GM23338 (cell line): ENCODE data around the gene CNNM3. TPM values are rescaled to one million over a fixed set of nuclear protein-coding genes. Genes with fewer than 3 reads are reported as not detected.

Experiments used
- ATAC-seq: fragments of 200-7000 bp; cut with Tn5 transposase; 3 replicates; pipeline ENCODE4 v1.9.1; 2020
- DNase-seq: peaks from one replicate; pipeline ENCODE4 v3.0.0-alpha.2; 2015; ENCODE audit warnings: low spot score
- H2AFZ ChIP-seq: fragments of 200-600 bp; sonication (generic); 2 replicates; pipeline ENCODE4 v1.8.0; 2016; ENCODE audit warnings: antibody characterized with exemption, mild to moderate bottlenecking, moderate library complexity
- H3F3A ChIP-seq: fragments of 200-600 bp; sonication (generic); replicated peaks from 2 replicates; pipeline ENCODE4 v1.8.0; 2017; ENCODE audit warnings: antibody characterized with exemption, mixed run types, low read depth
- H3K27ac ChIP-seq: fragments of 200-600 bp; sonication (generic); 2 replicates; pipeline ENCODE4 v1.6.1; 2016; ENCODE audit warnings: low read depth
- H3K27me3 ChIP-seq: fragments of 200-600 bp; sonication (generic); 2 replicates; pipeline ENCODE4 v1.8.0; 2016; ENCODE audit warnings: mild to moderate bottlenecking, mixed run types, moderate library complexity; ENCODE audit not compliant: insufficient read depth
- H3K36me3 ChIP-seq: fragments of 200-600 bp; sonication (generic); 2 replicates; pipeline ENCODE4 v1.8.0; 2016; ENCODE audit warnings: mild to moderate bottlenecking; ENCODE audit not compliant: insufficient read depth
- H3K4me1 ChIP-seq: fragments of 200-600 bp; sonication (generic); 2 replicates; pipeline ENCODE4 v1.8.0; 2016; ENCODE audit warnings: mild to moderate bottlenecking, moderate library complexity; ENCODE audit not compliant: insufficient read depth
- H3K4me2 ChIP-seq: fragments of 200-600 bp; sonication (generic); 2 replicates; pipeline ENCODE4 v1.7.1; 2017; ENCODE audit warnings: mixed run types
- H3K4me3 ChIP-seq: fragments of 200-600 bp; sonication (generic); 2 replicates; pipeline ENCODE4 v1.6.1; 2016; ENCODE audit warnings: mixed run types
- H3K79me2 ChIP-seq: fragments of 200-600 bp; sonication (generic); replicated peaks from 2 replicates; pipeline ENCODE4 v1.8.0; 2017; ENCODE audit warnings: mild to moderate bottlenecking; ENCODE audit not compliant: insufficient read depth
- H3K9me2 ChIP-seq: fragments of 200-600 bp; sonication (generic); 2 replicates; pipeline ENCODE4 v1.8.0; 2017; ENCODE audit not compliant: insufficient read depth
- H4K20me1 ChIP-seq: fragments of 200-600 bp; sonication (generic); replicated peaks from 2 replicates; pipeline ENCODE4 v1.8.0; 2017; ENCODE audit warnings: mild to moderate bottlenecking; ENCODE audit not compliant: insufficient read depth
- H3K27ac Mint-ChIP-seq: 2 replicates; pipeline ENCODE4 v1.8.0; 2020; ENCODE audit warnings: inconsistent platforms, mild to moderate bottlenecking, moderate library complexity, mixed read lengths
- H3K27me3 Mint-ChIP-seq: 3 replicates; pipeline ENCODE4 v1.8.0; 2022; ENCODE audit warnings: low read depth, mild to moderate bottlenecking, moderate library complexity, mixed read lengths, inconsistent platforms; ENCODE audit not compliant: insufficient read depth, poor library complexity
- H3K36me3 Mint-ChIP-seq: 3 replicates; pipeline ENCODE4 v1.8.0; 2021; ENCODE audit warnings: low read depth, mild to moderate bottlenecking, inconsistent platforms, moderate library complexity, mixed read lengths
- H3K4me1 Mint-ChIP-seq: 3 replicates; pipeline ENCODE4 v1.8.0; 2020; ENCODE audit warnings: mild to moderate bottlenecking, inconsistent platforms, mixed read lengths
- H3K4me3 Mint-ChIP-seq: 3 replicates; pipeline ENCODE4 v1.8.0; 2021; ENCODE audit warnings: moderate library complexity, mild to moderate bottlenecking, inconsistent platforms, mixed read lengths
- H3K9me3 Mint-ChIP-seq: 3 replicates; pipeline ENCODE4 v1.8.0; 2020; ENCODE audit warnings: moderate library complexity, mild to moderate bottlenecking, inconsistent platforms, mixed read lengths
- CREB1 ChIP-seq: fragments of 250-450 bp; sonication (Bioruptor Pico); IDR thresholded peaks from 2 replicates; pipeline ENCODE4 v1.5.0; 2020; ENCODE audit warnings: low read depth, mild to moderate bottlenecking, moderate library complexity
- CTCF ChIP-seq, 2 experiments: fragments of 200-600 bp in 1 of 2; sonication (generic) in 1 of 2; conservative IDR thresholded peaks; 2 replicates each; pipeline versions ENCODE4 v1.5.1 to v1.6.1; 2016 to 2017; ENCODE audit warnings: antibody characterized with exemption in 2 of 2, low read depth in 2 of 2, mild to moderate bottlenecking in 2 of 2, moderate library complexity in 1 of 2
- ETS1 ChIP-seq: IDR thresholded peaks from 2 replicates; pipeline ENCODE4 v1.6.1; 2016; ENCODE audit warnings: antibody characterized with exemption
- EZH2 ChIP-seq: fragments of 200-600 bp; sonication (generic); IDR thresholded peaks from one replicate; pipeline ENCODE4 v1.8.0; 2017; ENCODE audit warnings: antibody characterized with exemption, mild to moderate bottlenecking, low read depth; ENCODE audit not compliant: unreplicated experiment
- EZH2phosphoT487 ChIP-seq: fragments of 200-600 bp; sonication (generic); IDR thresholded peaks from one replicate; pipeline ENCODE4 v1.8.1; 2018; ENCODE audit warnings: antibody characterized with exemption; ENCODE audit not compliant: unreplicated experiment
- JUNB ChIP-seq: IDR thresholded peaks from one replicate; pipeline ENCODE4 v1.6.1; 2016; ENCODE audit warnings: antibody characterized with exemption; ENCODE audit not compliant: unreplicated experiment
- POLR2AphosphoS5 ChIP-seq: IDR thresholded peaks from 2 replicates; pipeline ENCODE4 v1.6.1; 2016; ENCODE audit warnings: antibody characterized with exemption, low read depth
- STAT1 ChIP-seq: IDR thresholded peaks from one replicate; pipeline ENCODE4 v1.6.1; 2016; ENCODE audit warnings: antibody characterized with exemption; ENCODE audit not compliant: unreplicated experiment
- ZNF331 ChIP-seq: fragments of 250-450 bp; sonication (Bioruptor Pico); IDR thresholded peaks from 2 replicates; pipeline ENCODE4 v1.5.0; 2020; ENCODE audit warnings: low read depth, mild to moderate bottlenecking, moderate library complexity
- polyA plus RNA-seq: library from polyadenylated mRNA; unstranded; fragments of >200 nt; fragmentation: Nextera tagmentation; extraction: Ambion mirVana; gene quantifications from 2 replicates; pipeline ENCODE4 v1.2.1, GENCODE V29; 2016
- total RNA-seq: library from RNA; depleted of rRNA; stranded (reverse); fragments of >200 nt; shearing (Covaris generic); gene quantifications from 2 replicates; pipeline ENCODE4 v1.2.3, GENCODE V29; 2014
- TF ChIP-seq, protein P1 (sequence below): fragments of 250-450 bp; sonication (Bioruptor Pico); IDR thresholded peaks from 2 replicates; pipeline ENCODE4 v1.5.0; 2020; ENCODE audit warnings: mild to moderate bottlenecking, moderate library complexity

CNNM3 gene
- total and polyA plus RNA-seq, 2 experiments from 2014 or later: 5.3 to 25.7 TPM

GRCh38 chr2:96810783-96811192 lies 5.3 kb upstream of the CNNM3 start:
- H3K9me2 ChIP-seq: no peaks in the 10 kb centered on the region
- no peak overlapping the region for H3K27ac Mint-ChIP-seq
- peaks cover 5% of the 10 kb centered on the region for H3K4me1 ChIP-seq
- DNase-seq (no peak), ATAC-seq (no peak)
- no peaks in the 10 kb centered on the region for H4K20me1 ChIP-seq
- H3K36me3 Mint-ChIP-seq: peaks cover 11% of the 10 kb centered on the region; the same call in 2 of the 3 replicates
- H3F3A ChIP-seq: peaks cover 6% of the 10 kb centered on the region; the same call in 1 of the 2 replicates
- H3K36me3 ChIP-seq: no peaks in the 10 kb centered on the region
- H3K4me3 Mint-ChIP-seq: no peak overlapping the region
- no peaks in the 10 kb centered on the region for H3K79me2 ChIP-seq
- no peaks in the 10 kb centered on the region for H3K27me3 Mint-ChIP-seq
- H2AFZ ChIP-seq: no peak overlapping the region
- no peak for TF ChIP-seq CREB1 (CRISPR knock-in tag)
- TF ChIP-seq EZH2phosphoT487: no peak
- TF ChIP-seq POLR2AphosphoS5: no peak
- TF ChIP-seq JUNB: no peak
- no peak for TF ChIP-seq EZH2
- H3K4me1 Mint-ChIP-seq: no peaks in the 10 kb centered on the region
- H3K9me3 Mint-ChIP-seq: peaks cover 6% of the 10 kb centered on the region; the same call in 1 of the 3 replicates
- H3K27me3 ChIP-seq: no peaks in the 10 kb centered on the region
- no peak overlapping the region for H3K27ac ChIP-seq
- no peak overlapping the region for H3K4me2 ChIP-seq
- H3K4me3 ChIP-seq: no peak overlapping the region

GRCh38 chr2:96811917-96812316 lies 4.2 kb upstream of the CNNM3 start:
- Histone ChIP-seq H3K36me3 (no peaks in the 10 kb centered on the region), H3K27ac (no peak overlapping the region), H3K27me3 (no peaks in the 10 kb centered on the region), H3K4me3 (no peak overlapping the region), H3K79me2 (no peaks in the 10 kb centered on the region), H2AFZ (no peak overlapping the region), H3K4me2 (no peak overlapping the region), H3K4me1 (peaks cover 5% of the 10 kb centered on the region), H3F3A (peaks cover 6% of the 10 kb centered on the region; the same call in 1 of the 2 replicates), H4K20me1 (no peaks in the 10 kb centered on the region), H3K9me2 (no peaks in the 10 kb centered on the region)
- Mint-ChIP-seq H3K4me3 (no peak overlapping the region), H3K9me3 (no peaks in the 10 kb centered on the region), H3K4me1 (no peaks in the 10 kb centered on the region), H3K27me3 (no peaks in the 10 kb centered on the region), H3K36me3 (peaks cover 4% of the 10 kb centered on the region; the same call in 1 of the 3 replicates), H3K27ac (no peak overlapping the region)
- DNase-seq (no peak), ATAC-seq (no peak)
- TF ChIP-seq STAT1: no peak
- TF ChIP-seq ETS1: no peak
- no peak for TF ChIP-seq EZH2phosphoT487
- TF ChIP-seq, protein P1, sequence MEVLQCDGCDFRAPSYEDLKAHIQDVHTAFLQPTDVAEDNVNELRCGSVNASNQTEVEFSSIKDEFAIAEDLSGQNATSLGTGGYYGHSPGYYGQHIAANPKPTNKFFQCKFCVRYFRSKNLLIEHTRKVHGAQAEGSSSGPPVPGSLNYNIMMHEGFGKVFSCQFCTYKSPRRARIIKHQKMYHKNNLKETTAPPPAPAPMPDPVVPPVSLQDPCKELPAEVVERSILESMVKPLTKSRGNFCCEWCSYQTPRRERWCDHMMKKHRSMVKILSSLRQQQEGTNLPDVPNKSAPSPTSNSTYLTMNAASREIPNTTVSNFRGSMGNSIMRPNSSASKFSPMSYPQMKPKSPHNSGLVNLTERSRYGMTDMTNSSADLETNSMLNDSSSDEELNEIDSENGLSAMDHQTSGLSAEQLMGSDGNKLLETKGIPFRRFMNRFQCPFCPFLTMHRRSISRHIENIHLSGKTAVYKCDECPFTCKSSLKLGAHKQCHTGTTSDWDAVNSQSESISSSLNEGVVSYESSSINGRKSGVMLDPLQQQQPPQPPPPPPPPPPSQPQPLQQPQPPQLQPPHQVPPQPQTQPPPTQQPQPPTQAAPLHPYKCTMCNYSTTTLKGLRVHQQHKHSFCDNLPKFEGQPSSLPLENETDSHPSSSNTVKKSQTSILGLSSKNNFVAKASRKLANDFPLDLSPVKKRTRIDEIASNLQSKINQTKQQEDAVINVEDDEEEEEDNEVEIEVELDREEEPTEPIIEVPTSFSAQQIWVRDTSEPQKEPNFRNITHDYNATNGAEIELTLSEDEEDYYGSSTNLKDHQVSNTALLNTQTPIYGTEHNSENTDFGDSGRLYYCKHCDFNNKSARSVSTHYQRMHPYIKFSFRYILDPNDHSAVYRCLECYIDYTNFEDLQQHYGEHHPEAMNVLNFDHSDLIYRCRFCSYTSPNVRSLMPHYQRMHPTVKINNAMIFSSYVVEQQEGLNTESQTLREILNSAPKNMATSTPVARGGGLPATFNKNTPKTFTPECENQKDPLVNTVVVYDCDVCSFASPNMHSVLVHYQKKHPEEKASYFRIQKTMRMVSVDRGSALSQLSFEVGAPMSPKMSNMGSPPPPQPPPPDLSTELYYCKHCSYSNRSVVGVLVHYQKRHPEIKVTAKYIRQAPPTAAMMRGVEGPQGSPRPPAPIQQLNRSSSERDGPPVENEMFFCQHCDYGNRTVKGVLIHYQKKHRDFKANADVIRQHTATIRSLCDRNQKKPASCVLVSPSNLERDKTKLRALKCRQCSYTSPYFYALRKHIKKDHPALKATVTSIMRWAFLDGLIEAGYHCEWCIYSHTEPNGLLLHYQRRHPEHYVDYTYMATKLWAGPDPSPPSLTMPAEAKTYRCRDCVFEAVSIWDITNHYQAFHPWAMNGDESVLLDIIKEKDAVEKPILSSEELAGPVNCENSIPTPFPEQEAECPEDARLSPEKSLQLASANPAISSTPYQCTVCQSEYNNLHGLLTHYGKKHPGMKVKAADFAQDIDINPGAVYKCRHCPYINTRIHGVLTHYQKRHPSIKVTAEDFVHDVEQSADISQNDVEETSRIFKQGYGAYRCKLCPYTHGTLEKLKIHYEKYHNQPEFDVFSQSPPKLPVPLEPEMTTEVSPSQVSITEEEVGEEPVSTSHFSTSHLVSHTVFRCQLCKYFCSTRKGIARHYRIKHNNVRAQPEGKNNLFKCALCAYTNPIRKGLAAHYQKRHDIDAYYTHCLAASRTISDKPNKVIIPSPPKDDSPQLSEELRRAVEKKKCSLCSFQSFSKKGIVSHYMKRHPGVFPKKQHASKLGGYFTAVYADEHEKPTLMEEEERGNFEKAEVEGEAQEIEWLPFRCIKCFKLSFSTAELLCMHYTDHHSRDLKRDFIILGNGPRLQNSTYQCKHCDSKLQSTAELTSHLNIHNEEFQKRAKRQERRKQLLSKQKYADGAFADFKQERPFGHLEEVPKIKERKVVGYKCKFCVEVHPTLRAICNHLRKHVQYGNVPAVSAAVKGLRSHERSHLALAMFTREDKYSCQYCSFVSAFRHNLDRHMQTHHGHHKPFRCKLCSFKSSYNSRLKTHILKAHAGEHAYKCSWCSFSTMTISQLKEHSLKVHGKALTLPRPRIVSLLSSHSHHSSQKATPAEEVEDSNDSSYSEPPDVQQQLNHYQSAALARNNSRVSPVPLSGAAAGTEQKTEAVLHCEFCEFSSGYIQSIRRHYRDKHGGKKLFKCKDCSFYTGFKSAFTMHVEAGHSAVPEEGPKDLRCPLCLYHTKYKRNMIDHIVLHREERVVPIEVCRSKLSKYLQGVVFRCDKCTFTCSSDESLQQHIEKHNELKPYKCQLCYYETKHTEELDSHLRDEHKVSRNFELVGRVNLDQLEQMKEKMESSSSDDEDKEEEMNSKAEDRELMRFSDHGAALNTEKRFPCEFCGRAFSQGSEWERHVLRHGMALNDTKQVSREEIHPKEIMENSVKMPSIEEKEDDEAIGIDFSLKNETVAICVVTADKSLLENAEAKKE (CRISPR knock-in tag): no peak
- no peak for TF ChIP-seq POLR2AphosphoS5
- no peak for TF ChIP-seq JUNB
- no peak for TF ChIP-seq ZNF331 (CRISPR knock-in tag)
- no peak for TF ChIP-seq CTCF (conservative IDR thresholded peaks at IDR 0.05; ENCODE audit: low read depth in 2 of 2)
- no peak for TF ChIP-seq CREB1 (CRISPR knock-in tag)
